C1 segment of cervical spinal cord (tissue), 14 donors: ENCODE results near the gene TLL2.
A peak's percentile ranks its signal among the peaks of the same experiment; 100 is the strongest.

Experiments
- DNase-seq, 14 donors: peaks; one replicate each; lab custom pipeline; 2025; lab: John Stamatoyannopoulos, UW

TLL2 gene

DNA sequence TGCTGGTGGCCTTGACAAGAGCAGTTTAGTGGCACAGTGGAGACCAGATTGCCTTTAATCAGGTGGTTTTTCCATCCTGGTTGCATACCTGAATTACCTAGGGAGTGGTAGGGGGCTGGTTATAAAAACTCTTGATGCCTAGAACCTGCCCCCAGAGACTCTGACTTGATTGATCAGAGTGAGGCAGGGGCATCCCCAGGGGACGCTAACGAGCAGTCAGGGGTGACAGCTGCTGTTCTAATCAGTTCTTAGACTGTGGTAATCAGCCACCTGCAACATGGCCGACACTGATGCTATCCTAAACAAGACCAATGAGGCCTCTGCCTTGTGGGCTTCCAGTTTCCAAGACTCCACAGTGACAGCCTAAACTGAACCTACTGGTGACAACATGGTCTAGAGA is 153.0 kb downstream of the TLL2 start:
- DNase-seq, result no peak

DNA sequence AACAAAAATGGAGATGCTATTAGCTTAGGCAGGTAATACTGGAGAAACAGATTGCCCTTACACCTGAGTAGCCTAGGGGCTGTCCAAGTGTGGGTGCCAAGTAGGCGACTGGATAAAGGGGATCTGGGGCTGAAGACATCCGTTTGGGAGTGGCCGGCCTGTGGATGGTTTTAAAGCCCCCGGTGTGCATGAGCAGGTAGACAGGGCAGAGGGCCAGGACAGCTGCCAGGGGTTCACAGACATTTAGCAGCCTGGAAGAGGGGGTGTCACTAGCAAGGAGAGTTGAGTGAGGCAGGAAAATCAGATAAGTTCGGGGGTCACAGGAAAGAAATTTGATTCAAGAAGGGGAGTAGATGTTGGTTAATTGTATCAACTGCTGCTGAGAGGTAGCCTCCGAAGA is 153.4 kb downstream of the TLL2 start:
- DNase-seq, result no peak

DNA sequence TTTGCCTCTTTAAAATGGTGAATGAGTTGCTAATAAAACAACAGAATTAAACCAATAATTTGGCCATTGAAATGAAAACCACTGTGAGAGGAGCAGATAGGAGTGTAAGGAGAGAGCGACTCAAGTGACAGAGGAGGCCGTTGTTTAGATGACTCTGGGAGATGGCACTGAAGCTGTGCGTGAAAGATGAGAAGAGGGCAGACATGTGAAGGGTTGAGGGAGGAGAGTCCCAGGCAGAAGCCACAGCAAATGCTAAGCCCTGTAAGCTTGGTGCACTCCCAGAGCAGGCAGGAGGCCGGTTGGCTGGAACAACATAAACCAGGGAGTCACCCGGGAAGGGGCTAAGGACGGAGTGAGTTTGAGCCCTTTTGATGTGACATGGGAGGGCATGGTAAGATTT is 154.1 kb downstream of the TLL2 start:
- DNase-seq, result no peak

DNA sequence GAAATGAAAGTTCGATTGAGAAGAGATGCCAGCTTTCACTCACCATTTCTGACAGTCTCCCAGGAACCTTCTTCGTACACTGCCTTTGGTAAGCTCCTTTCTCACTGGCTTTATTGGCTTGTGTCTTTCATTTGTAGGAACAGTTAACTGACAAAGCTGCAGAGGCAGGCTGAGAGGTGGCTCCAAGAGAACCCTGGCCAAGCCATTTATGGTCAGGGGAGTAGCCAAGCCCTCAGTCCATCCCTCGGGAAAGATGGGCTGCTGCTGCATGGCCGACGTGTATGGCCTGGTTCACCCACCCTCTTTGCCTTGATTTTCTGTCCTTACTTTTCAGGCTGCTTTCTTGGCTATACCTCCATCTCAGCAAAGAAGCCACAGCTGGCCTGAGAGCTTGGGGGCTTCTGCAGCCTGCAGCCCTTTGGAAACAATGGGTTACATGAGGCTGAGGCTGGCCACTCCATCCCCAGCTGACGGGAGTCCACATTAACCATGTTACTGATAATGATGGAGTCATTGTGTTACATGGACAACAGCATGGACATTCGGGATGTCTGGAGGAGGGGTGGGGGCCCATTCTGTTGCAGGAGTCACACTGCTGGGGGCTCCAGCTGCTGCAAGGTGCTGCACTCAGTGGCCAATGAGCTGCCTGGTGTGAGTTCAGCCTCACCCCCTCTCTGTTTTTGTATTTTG is 154.7 kb downstream of the TLL2 start, which contains the start of gene OPALIN:
Gene OPALIN (minus strand): TSS at position 152 of the 690 bp plus-strand sequence. CDS start 106 bp downstream, at position 46.
- DNase-seq, result peak in 5 of 14 donors; percentile 13 to 62 (median 25)

DNA sequence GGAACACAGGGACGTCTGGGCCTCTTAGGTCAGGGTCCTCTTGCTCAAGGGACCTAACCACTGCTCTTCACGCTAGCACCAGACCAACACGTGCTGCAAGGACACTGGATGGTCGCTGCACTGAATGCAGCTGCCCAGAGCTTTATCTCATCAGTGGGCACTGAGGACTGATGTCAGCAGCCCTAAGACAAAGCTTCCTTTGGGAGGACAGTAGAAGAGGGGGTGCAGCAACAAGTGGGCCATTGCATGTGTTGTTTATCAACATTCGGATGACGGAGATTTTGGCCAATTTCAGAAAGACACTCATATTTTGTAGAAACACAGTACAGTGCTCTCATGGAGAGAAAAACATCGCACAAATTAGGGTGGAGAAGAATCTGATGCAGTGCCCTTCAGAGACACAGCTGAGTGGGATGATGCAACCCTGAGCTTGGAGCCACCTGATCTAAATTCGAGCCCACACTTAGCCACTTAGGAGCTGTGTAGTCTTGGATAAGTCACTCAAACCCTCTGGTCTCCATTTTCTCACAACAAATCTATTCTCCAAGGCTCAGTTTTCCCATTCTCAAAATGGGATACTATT is 156.6 kb downstream of the TLL2 start:
- DNase-seq, result peak in 8 of 14 donors; percentile 15 to 68 (median 52)

DNA sequence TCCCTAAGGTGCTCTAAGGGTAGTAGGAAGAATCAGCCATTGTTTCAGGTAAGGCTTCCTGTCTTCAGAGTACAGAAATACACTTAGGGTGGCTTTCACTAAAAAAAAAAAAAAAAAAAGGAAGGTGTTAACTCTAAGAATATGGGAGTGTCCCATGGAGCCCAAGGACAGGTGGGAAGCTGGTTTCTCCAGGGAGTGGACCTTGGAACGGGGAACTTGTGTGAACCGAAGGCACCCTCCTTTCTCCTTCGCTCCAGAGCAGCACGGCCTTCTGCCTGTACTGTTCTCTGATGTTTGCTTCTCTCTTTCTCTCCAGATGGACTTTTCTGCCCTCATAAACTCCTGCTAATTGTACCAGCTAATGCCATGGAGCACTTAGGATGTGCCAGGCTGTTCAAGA is 161.1 kb downstream of the TLL2 start:
- DNase-seq, result no peak

DNA sequence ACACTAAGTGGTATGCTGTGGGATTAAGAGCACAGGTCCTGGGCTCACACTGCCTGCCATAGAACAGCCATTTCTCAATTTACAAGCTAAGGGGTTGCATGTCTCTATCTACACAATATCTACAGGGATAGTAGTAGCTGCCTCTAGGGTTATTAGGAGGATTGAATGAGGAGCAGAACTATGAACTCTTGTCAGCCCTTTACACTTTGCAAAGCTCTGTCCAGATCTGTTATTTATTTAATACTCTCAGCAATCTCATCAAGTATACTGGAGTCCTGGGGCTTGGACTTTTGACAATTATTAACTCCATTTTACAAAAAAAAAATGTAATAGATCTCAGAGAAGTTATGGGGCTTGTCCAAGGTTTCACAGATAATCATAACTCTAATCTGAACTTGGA is 161.7 kb downstream of the TLL2 start:
- no peak for DNase-seq

DNA sequence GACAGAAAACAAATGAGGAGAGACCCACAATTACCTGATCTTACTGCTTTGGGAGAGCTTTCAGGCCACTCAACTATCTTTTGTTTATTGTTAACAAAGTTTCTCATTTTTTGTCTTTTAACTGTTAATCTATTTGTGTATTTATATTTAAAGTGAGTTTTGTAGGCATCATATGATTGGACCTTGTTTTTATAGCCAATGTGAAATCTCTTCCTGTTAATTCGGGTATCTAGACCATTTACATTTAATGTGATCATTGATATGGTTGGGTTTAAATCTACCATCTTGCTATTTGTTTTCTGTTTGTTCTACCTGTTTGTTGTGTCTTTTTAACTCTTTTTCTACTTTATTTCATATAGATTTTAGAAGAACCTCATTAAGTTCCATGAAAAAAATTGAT is 167.4 kb downstream of the TLL2 start:
- DNase-seq, result no peak

DNA sequence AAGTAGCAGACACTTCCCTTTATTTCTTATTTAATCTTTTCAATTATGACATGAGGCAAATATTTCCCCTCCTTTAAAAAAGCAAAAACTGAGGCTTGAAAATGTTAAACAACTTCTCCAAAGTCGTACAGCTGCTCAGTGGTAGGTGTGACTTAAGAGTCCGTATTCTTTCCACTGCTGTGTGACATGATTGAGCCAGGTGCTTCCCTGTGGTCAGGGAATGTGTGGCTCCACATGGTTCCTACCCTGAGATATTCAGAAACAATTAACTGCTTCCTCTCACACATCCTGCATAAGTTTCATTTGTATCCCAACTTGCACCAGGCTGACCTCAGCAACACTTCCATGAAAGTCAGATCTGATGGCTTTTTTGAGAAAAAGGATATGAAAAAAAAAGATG is 168.5 kb downstream of the TLL2 start:
- DNase-seq, result no peak

DNA sequence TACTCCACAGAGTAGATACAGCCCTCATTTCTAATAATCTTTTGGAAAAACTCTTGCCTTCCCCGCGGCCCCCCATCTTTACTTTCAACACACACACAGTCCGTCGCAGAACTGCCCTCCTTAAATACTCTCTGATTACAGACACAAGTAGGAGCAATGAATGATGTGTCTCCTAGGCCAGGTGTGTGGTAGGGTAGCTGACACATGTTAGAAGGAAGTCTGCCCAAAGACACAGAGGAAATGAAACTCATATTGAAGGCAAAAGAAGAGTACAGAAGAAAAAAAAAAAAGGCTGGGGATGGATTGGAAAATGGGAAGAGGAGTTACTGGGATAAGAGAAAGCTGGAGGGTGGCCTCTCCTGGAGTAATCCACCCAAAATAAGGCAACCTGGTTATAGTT is 169.5 kb downstream of the TLL2 start:
- no peak for DNase-seq

DNA sequence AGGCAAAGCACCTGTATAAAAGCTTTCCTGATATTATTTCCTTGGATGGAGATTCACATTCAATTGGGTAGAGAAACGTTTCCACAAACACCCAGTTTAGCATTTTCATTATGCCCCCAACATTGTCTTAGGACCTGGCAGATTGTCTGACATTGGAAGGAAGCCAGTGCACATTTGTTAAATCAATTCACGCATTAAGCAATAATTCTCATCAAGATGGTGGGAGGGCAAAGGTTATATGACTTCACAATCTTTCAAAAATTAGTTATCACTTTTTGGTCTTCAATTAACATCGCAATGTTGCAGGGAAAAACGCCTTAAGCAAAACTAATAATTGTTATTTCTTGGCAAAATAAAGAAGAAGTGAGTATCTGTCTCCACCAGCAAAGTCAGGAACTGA is 171.3 kb downstream of the TLL2 start:
- DNase-seq, result no peak

DNA sequence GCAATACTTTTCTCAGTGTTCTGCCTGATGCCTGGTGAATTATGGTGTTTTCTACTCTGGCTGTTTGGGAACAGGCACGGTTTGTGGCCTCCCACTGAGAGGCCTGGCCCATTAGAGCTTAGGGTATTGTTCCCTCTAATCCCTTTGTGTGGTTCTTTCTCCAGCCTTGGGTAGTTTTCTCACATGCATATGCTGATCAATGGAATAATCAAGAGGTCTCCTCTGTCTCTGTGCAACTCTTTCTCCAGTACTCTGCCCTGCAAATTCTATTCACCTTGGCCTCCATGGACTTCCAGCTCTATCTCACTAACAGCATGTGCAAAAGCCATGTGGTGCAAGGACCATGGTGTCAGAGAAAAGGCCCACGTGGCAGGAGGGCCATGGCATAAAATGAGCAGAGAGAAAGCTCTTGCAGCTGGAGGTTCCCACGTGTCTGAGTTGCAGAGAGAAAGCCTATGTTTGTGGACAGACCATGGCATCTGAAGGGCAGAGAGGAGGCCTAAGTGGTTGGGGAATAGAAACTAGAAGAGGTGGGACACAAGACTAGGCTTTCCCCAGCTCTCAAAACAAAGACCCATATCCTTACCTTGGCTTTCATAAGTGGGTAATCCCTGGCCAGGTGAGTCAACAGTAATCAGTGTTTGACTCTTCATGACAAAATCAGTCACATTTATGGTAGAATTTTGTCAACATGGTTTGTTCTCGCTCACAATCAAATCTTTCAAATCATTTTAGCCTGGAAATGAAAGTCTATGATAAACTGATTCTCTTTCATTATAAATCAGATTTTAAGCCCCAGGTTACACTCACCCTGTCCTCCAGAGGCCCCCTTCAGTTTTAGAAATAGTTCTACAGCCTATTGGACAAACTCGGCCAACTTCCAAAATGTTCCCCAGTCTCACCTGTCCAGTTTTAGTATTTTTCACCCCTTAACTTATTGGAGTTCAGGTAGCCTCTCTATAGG is 172.2 kb downstream of the TLL2 start:
- DNase-seq, result no peak

DNA sequence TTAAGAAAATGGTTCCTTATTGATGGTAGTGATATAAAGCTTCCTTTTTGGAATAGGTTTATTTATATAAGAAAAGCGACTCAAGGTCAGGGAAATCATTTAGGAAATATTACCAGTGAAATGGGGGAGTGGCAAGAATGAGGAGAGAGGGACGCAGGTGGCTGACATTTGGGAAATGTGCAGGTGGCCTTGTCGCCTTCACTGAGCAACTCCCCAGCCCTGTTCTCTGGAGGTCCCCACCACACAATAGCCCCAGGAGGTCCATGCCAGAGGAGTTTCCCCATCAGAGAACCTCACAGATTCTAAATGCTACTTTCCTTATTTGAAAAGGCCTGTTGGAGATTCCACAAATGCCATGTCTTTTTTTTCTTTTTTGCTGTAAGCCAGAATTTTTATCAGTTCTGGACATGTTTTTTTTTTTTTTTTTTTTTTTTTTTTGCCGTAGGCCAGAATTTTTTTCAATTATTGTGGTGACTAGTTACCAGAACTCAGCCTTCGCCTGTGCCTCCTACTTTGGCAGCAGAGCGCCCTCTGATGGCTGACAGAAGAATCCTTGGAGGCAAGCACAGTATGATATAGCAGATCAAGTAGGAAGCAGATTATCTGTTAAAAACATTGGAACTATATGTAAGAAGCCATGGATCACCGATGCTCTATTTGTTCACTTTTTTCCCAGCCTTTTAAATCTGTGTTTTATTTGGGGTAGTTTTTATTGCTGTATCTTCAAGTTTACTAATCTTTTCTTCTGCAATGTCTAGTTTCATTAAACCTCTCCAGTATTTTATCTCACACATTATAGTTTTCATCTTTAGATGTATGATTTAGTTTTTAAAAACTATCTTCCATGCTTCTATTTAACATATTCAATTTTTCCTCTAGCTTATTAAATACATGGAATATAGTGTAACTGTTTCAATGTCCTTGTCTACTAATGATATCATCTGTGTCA is 173.5 kb downstream of the TLL2 start:
- peak in 5 of 14 donors; percentile 15 to 46 (median 20) for DNase-seq

DNA sequence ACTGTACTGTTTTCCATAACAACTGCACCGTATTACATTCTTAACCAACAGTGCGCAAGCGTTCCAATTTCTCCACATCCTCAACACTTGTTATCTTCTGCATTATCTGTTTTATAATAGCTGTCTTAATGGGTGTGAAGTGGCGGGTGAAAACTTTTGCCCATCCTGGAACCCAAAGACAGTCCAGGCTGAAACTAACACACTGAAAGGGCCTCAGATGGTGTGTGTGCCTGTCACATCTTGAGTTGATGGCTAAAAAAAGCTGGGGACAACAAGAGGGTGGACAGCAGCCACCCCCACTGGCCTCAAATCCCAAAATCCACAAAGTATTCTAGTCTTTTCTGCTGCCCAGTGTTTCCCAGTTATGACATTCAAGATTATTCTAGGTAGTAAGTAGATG is 174.3 kb downstream of the TLL2 start:
- no peak for DNase-seq

DNA sequence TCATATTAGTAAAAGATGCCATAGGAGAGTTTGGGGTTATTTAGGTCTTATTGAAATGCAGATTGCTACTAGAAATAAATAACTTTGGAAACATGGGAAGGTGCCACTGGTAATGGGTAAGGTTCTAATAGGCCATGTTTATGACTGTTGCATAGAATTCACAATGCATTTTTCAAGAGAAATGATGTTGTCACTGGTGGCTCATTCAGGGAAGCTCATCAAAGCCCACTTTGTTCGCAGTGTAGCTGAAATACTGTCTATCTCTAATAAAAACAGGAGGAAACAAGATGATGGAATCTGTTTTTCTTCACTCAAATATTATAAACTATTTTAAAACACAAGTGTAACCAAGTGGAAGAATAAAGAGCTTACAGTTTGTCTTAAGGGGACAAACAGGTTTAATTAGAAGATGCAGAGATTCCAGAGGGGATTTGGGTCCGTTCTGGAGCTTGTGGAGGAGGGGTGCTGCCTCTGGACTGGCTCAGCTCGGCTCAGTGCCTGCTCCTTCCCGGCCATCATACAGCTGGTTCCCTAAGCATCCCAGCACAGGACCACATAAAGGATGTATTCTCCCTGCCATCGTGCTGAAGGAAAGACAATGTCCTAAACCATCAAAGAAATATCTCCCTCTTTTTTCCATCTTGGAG is 175.3 kb downstream of the TLL2 start:
- DNase-seq, result peak in 2 of 14 donors; percentile 12 to 58

DNA sequence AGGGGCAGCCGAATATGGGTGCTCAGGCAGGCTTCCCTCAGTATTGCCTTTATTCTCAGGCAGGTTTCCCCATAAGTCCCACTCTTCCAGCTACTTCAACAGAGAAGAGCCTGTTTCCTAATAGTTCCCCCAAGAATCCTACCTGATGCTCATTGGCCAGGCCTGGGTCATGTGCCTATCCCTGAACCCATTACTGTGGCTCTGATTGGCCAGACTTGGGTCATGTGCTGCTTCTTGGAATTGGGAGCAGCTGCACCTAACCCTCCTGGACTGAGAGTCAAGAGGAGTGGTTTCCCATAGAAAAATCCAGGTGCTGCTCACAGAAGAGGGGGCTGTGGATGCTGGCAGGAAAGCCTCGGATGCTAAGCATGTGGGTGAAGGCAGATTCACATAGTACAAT is 176.6 kb downstream of the TLL2 start:
- no peak for DNase-seq

DNA sequence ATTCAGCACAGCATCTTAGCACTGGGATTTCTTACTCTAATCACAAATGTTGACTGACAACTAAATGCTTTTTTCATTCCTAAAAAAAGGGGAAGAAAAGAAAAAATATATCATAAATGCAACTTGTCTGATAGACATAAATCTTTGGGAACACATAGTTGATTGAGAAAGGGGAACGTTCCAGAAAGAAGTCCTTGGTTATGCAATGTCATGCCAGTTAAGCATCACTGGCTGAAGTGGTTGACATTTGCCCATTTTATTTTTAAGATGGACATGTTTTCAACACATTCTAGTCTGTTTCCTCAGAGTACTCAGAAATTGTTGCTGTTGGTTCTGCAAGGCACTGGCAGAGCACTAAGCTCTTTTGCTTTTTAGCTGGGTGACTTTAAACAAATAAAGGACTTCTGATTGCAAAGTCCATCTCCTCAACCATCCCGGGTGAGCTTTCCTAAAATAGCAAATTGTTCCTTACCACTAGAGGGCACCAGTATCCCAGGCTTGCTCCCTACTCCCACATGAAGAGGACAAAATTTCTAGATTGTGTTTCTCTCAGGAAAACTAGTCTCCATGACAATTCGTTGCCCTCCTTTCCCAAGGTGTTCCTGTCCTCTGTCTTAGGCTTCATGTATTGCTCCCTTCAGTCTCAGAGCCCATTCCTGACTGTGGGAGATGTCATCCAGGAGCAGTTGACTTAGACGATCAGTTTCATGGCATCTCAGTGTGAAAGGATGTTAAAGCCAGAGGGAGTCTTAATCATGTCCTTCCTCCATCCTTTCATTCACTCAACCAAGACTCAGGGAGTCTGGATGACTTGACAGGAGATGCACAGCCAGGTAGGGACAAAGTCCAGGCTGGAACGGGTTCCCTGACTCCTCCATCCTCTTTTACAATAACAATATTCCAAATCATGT is 178.9 kb downstream of the TLL2 start:
- peak in 7 of 14 donors; percentile 8 to 60 (median 14) for DNase-seq

DNA sequence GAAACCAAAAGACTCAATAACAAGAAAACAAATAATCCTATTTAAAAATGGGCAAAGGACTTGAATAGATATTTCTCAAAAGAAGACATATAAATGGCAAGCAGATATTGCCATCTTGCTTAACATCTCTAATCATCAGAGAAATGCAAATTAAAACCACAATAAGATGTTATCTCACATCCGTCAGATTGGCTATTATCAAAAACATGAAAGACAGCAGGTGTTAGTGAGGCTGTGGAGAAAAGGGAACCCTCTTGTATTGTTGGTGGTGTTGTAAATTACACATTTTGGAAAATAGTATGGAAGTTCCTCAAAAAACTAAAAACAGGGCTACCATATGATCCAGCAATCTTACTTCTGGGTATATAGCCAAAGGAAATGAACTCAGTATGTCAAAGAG is 180.6 kb downstream of the TLL2 start:
- no peak for DNase-seq

DNA sequence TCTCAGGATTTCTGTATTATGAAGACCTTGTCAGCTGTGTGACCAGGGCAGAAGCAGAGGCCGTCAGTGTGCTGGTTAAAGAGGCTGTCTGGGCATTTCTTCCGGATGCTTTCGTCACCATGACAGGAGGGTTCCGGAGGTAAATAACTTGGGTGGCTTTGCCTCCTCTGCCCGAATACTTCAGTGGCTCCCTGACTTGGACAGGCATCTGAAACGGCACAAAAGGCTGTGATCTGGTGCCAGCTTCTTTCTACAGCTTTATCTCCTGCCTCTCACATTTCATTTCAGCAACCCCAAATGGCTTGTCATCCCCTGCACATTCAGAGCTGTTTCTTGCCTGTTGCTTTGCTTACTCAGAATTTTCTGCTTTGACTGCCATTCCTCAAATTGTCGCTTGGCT is 186.3 kb downstream of the TLL2 start:
- DNase-seq, result no peak
